ENCODE results near the gene NLGN4Y. TPM values are rescaled to one million over a fixed set of nuclear protein-coding genes. Genes with fewer than 3 reads are reported as not detected.

NLGN4Y gene
- total and polyA plus RNA-seq, 10 donors = 0.35 to 11.1 (median 1.8) TPM; not detected in 6

DNA sequence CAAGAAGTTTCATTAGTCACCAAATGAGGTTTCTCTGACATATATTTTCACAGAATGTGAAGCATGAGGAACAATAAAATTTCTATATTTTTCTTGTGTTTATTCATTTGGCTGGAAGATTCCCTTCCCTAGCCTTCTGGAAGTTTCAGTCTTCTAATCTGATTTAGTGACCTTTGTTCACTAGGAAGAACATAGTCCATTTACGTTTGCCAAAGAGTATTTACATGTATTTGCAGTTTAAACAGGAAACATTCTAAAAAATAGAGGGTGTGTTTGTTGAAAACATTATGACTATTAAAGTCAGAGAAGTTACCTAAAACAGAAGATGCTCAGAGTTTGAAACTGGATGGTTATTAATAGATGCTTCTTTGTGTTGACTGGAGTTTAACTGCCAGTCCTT lies 238.6 kb downstream of the NLGN4Y start:
- 48 to 81% (median 66%) methylated on average over 1 of the region's 1 CpG; no CpG with 5 or more reads in 2 of the 5 donors for WGBS, 5 donors
- TF ChIP-seq POLR2A (IDR thresholded peaks at IDR 0.05) (no peak), POLR2AphosphoS5 (IDR thresholded peaks at IDR 0.05) (no peak)
- TF ChIP-seq, protein P1, sequence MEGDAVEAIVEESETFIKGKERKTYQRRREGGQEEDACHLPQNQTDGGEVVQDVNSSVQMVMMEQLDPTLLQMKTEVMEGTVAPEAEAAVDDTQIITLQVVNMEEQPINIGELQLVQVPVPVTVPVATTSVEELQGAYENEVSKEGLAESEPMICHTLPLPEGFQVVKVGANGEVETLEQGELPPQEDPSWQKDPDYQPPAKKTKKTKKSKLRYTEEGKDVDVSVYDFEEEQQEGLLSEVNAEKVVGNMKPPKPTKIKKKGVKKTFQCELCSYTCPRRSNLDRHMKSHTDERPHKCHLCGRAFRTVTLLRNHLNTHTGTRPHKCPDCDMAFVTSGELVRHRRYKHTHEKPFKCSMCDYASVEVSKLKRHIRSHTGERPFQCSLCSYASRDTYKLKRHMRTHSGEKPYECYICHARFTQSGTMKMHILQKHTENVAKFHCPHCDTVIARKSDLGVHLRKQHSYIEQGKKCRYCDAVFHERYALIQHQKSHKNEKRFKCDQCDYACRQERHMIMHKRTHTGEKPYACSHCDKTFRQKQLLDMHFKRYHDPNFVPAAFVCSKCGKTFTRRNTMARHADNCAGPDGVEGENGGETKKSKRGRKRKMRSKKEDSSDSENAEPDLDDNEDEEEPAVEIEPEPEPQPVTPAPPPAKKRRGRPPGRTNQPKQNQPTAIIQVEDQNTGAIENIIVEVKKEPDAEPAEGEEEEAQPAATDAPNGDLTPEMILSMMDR (IDR thresholded peaks at IDR 0.05 in 8 of 11, conservative IDR thresholded peaks at IDR 0.05 in 3 of 11) = no peak
- Histone ChIP-seq H3K4me1 (no peaks in the 10 kb centered on the region), H3K36me3 (no peaks in the 10 kb centered on the region), H3K27me3 (replicated peaks in 1 of 7) (no peaks in the 10 kb centered on the region), H3K9me3 (no peaks in the 10 kb centered on the region), H3K4me3 (no peak overlapping the region), H3K27ac (no peak overlapping the region)
- DNase-seq = no peak
- intact Hi-C loops (cut with DNase I; ENCODE audit: low total_unique reads) = no loop called here

DNA sequence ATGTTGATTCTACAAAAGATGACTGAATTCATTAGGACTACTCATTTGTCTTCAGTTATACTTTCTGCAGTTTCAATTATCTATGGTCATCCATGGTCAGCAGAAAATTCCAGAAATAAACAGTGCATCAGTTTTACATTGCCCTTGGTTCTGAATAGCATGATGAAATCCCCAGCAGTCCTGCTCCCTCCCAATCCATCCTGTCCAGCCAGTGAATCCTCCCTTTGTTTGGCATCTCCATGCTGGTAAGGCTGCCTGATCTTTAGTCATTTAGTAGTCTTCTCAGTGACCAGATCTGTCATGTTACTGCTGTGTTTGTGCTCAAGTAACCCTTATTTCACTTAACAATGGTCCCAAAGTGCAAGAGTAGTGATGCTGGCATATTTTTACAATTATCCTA lies 239.3 kb downstream of the NLGN4Y start:
- no peaks in the 10 kb centered on the region for H3K36me3 ChIP-seq
- intact Hi-C loops (cut with DNase I; ENCODE audit: low total_unique reads) = no loop called here

DNA sequence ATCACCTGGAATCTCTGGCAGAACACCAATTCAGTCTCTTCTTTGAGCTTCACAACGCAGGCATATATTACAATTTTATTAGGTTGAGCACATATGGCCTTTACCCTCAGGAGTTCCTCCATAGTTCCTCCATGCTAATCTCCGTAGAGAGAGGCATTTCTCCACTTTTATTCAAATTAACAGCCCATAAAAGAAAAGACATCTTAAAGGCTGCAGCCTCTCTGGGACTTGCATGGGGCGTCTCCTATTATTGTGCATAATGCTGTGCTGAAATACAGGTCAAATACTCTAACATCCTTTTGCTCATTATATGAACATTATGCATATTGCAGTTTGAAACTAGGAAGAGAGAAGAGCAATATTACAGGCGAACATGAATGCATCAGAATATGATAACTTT lies 253.9 kb downstream of the NLGN4Y start:
- 81 to 88% (median 83%) methylated on average over 4 of the region's 4 CpGs; no CpG with 5 or more reads in 2 of the 5 donors for WGBS, 5 donors
- no peaks in the 10 kb centered on the region for H3K36me3 ChIP-seq
- intact Hi-C loops (cut with DNase I; ENCODE audit: low total_unique reads) = no loop called here
- peaks cover 0 to 4% (median 0%) of the 10 kb centered on the region in 8 donors for H3K9me3 ChIP-seq
- DNase-seq = no peak
- TF ChIP-seq POLR2AphosphoS5 (IDR thresholded peaks at IDR 0.05) = no peak
- TF ChIP-seq, protein P1 (IDR thresholded peaks at IDR 0.05 in 8 of 11, conservative IDR thresholded peaks at IDR 0.05 in 3 of 11) = no peak
- TF ChIP-seq POLR2A (IDR thresholded peaks at IDR 0.05) = no peak
- H3K27ac ChIP-seq = no peak overlapping the region
- H3K27me3 ChIP-seq (replicated peaks in 1 of 7) = no peaks in the 10 kb centered on the region
- H3K4me3 ChIP-seq = no peak overlapping the region
- no peaks in the 10 kb centered on the region for H3K4me1 ChIP-seq

More for the DNA sequence above, 239.3 kb downstream of the NLGN4Y start:
- Histone ChIP-seq H3K4me1 (no peaks in the 10 kb centered on the region), H3K4me3 (no peak overlapping the region), H3K9me3 (no peaks in the 10 kb centered on the region), H3K27ac (no peak overlapping the region), H3K27me3 (replicated peaks in 1 of 7) (no peaks in the 10 kb centered on the region)
- TF ChIP-seq POLR2A (IDR thresholded peaks at IDR 0.05) = no peak
- no peak for TF ChIP-seq POLR2AphosphoS5 (IDR thresholded peaks at IDR 0.05)
- TF ChIP-seq, protein P1 (IDR thresholded peaks at IDR 0.05 in 8 of 11, conservative IDR thresholded peaks at IDR 0.05 in 3 of 11) = no peak
- DNase-seq = no peak

DNA sequence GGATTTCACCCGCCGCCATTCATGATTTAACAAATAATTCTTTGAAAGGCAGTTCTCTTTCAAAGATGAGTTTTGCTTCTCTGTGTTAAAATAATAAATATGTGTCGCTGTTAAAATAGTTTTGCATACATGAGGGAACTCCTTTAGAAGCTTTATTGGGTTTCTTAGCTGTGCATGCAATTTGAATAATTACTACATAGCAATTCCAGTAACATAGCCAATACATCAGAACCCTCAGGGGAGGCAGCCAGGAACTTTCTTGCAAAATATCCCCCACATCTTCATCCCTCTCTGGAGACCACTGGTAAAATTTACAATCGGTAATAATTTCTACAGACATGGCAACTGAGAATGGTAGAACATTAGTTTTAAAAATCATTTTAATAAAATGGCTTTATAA lies 268.8 kb downstream of the NLGN4Y start:
- TF ChIP-seq, protein P1 (IDR thresholded peaks at IDR 0.05 in 8 of 11, conservative IDR thresholded peaks at IDR 0.05 in 3 of 11) = no peak
- TF ChIP-seq POLR2AphosphoS5 (IDR thresholded peaks at IDR 0.05) = no peak
- TF ChIP-seq POLR2A (IDR thresholded peaks at IDR 0.05) = no peak
- intact Hi-C loops (cut with DNase I; ENCODE audit: low total_unique reads) = no loop called here
- Histone ChIP-seq H3K4me1 (no peaks in the 10 kb centered on the region), H3K27me3 (replicated peaks in 1 of 7) (no peaks in the 10 kb centered on the region), H3K36me3 (no peaks in the 10 kb centered on the region), H3K9me3 (no peaks in the 10 kb centered on the region), H3K4me3 (no peak overlapping the region), H3K27ac (no peak overlapping the region)
- 92 to 98% (median 95%) methylated on average over 4 of the region's 4 CpGs; no CpG with 5 or more reads in 2 of the 5 donors for WGBS, 5 donors
- DNase-seq = no peak
